Measurements from ENCODE around the gene LPIN1. TPM values are rescaled to one million over a fixed set of nuclear protein-coding genes. Genes with fewer than 3 reads are reported as not detected.
A peak's percentile ranks its signal among the peaks of the same experiment; 100 is the strongest.
"Not testable (repeated sequence)": the region's sequence is repeated elsewhere in the genome, so short reads cannot be mapped to it uniquely, and the experiment has no call there.

The LPIN1 gene
- total RNA-seq, 1 donor = 50.6 TPM

- not testable (repeated sequence) for DNase-seq (ENCODE audit: low read depth in 2 of 3, low spot score in 2 of 3)
Measured at GRCh38 chr2:11759182-11759975, 12.9 kb downstream of the LPIN1 start.

- no peak for DNase-seq (ENCODE audit: low read depth in 2 of 3, low spot score in 2 of 3)
Measured at GRCh38 chr2:11761259-11761658, 14.8 kb downstream of the LPIN1 start.

GRCh38 chr2:11762031-11762430 lies 15.6 kb downstream of the LPIN1 start:
- no peak for DNase-seq (ENCODE audit: low read depth in 2 of 3, low spot score in 2 of 3)

GRCh38 chr2:11762799-11763461 lies 16.5 kb downstream of the LPIN1 start:
- DNase-seq (ENCODE audit: low read depth in 2 of 3, low spot score in 2 of 3) = no peak

- no peak for DNase-seq (ENCODE audit: low read depth in 2 of 3, low spot score in 2 of 3)
Measured at GRCh38 chr2:11764359-11764758, 17.9 kb downstream of the LPIN1 start.

- no peak for DNase-seq (ENCODE audit: low read depth in 2 of 3, low spot score in 2 of 3)
Measured at GRCh38 chr2:11764920-11765319, 18.5 kb downstream of the LPIN1 start.

- no peak for DNase-seq (ENCODE audit: low read depth in 2 of 3, low spot score in 2 of 3)
Measured at GRCh38 chr2:11765501-11765900, 19.1 kb downstream of the LPIN1 start.

GRCh38 chr2:11766016-11766415 lies 19.6 kb downstream of the LPIN1 start:
- no peak for DNase-seq (ENCODE audit: low read depth in 2 of 3, low spot score in 2 of 3)

- DNase-seq (ENCODE audit: low read depth in 2 of 3, low spot score in 2 of 3) = peak in 1 of 3 donors; percentile 56
Measured at GRCh38 chr2:11767779-11768178, 21.3 kb downstream of the LPIN1 start.

- DNase-seq (ENCODE audit: low read depth in 2 of 3, low spot score in 2 of 3) = no peak
Measured at GRCh38 chr2:11768946-11769345, 22.5 kb downstream of the LPIN1 start.

GRCh38 chr2:11769516-11769915 lies 23.1 kb downstream of the LPIN1 start:
- peak in 1 of 3 donors; percentile 59 for DNase-seq (ENCODE audit: low read depth in 2 of 3, low spot score in 2 of 3)

- DNase-seq (ENCODE audit: low read depth in 2 of 3, low spot score in 2 of 3) = no peak
Measured at GRCh38 chr2:11770531-11771188, 24.2 kb downstream of the LPIN1 start.

GRCh38 chr2:11771971-11772615 lies 25.7 kb downstream of the LPIN1 start:
- DNase-seq (ENCODE audit: low read depth in 2 of 3, low spot score in 2 of 3) = no peak

GRCh38 chr2:11773111-11773510 lies 26.7 kb downstream of the LPIN1 start:
- DNase-seq (ENCODE audit: low read depth in 2 of 3, low spot score in 2 of 3) = no peak

- DNase-seq (ENCODE audit: low read depth in 2 of 3, low spot score in 2 of 3) = no peak
Measured at GRCh38 chr2:11773747-11774525, 27.5 kb downstream of the LPIN1 start.

GRCh38 chr2:11774600-11774999 lies 28.2 kb downstream of the LPIN1 start:
- DNase-seq (ENCODE audit: low read depth in 2 of 3, low spot score in 2 of 3) = no peak

GRCh38 chr2:11775384-11775783 lies 29.0 kb downstream of the LPIN1 start:
- peak in 1 of 3 donors; percentile 52 for DNase-seq (ENCODE audit: low read depth in 2 of 3, low spot score in 2 of 3)

- no peak for DNase-seq (ENCODE audit: low read depth in 2 of 3, low spot score in 2 of 3)
Measured at GRCh38 chr2:11777066-11777782, 30.8 kb downstream of the LPIN1 start.

- no peak for DNase-seq (ENCODE audit: low read depth in 2 of 3, low spot score in 2 of 3)
Measured at GRCh38 chr2:11777886-11778415, 31.5 kb downstream of the LPIN1 start.
